Heart left ventricle (tissue), 13 donors: ENCODE data around the gene OPRL1.

Experiments used
- POLR2A ChIP-seq, 2 donors: fragments of 450-650 bp; IDR thresholded peaks; one replicate each; pipeline ENCODE4 v1.6.1; 2017; ENCODE audit warnings: antibody characterized with exemption in 2 of 2, mild to moderate bottlenecking in 2 of 2, moderate library complexity in 2 of 2
- TF ChIP-seq, protein P1 (sequence below), 12 donors: fragments of 200-600 bp; sonication (generic) in 4 of 12; IDR thresholded peaks; one replicate each; pipeline versions ENCODE4 v1.5.0 to v1.8.0; 2018 to 2022; ENCODE audit warnings: antibody characterized with exemption in 12 of 12, mild to moderate bottlenecking in 5 of 12
- donor health status: ischemic (EF 13 %, LVEDD 7.1; RV severe dilation, severe dysfunction).
- donor health status: DM: no; HTN: yes; CAD: no.
- donor health status: DM: no; HTN: no; CAD: no.
- donor health status: ischemic (EF 25% LVEDD 6.9; RV normal size, moderate dysfunction).
- donor health status: ischemic (EF 25% LVEDD 5.7; RV mildly dilated, moderate dysfunction).
- donor health status: ischemic (EF 35%, LVEDD 5.7; RV mildly dilated, moderate dysfunction).
- donor health status: nonischemic (EF 11% LVEDD 7.7; RV severe dilation, severe dysfunction).
- donor health status: DM: yes; HTN: yes; CAD: no.
- donor health status: PGD.
- donor health status: ischemic (EF 29% LVEDD 5.4; RV normal size, mild dysfunction).
- donor health status: nonischemic (EF 23%, LVEDD 6.1; RV moderate dilation, normal function).

DNA sequence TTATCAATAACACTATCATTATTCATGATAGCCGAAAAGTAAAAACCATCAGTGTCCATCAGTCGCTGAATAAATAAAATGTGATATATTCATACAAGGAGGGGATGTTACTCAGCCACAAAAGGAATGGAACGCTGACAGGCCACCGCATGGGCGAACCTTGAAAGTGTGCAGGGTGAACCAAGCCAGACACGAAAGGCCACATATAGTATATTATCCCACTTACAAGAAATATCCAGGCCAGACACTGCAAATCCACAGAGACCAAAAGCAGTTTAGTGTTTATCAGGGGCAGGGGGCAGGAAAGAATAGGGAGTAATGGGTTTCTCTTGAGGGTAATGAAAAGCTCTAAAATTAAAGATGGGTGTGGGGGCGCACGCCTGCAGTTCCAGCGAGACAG lies 36.1 kb upstream of the OPRL1 start:
- no peak for TF ChIP-seq POLR2A (IDR thresholded peaks at IDR 0.05)
- TF ChIP-seq, protein P1, sequence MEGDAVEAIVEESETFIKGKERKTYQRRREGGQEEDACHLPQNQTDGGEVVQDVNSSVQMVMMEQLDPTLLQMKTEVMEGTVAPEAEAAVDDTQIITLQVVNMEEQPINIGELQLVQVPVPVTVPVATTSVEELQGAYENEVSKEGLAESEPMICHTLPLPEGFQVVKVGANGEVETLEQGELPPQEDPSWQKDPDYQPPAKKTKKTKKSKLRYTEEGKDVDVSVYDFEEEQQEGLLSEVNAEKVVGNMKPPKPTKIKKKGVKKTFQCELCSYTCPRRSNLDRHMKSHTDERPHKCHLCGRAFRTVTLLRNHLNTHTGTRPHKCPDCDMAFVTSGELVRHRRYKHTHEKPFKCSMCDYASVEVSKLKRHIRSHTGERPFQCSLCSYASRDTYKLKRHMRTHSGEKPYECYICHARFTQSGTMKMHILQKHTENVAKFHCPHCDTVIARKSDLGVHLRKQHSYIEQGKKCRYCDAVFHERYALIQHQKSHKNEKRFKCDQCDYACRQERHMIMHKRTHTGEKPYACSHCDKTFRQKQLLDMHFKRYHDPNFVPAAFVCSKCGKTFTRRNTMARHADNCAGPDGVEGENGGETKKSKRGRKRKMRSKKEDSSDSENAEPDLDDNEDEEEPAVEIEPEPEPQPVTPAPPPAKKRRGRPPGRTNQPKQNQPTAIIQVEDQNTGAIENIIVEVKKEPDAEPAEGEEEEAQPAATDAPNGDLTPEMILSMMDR (IDR thresholded peaks at IDR 0.05), result no peak
